GM19025 (cell line): ENCODE results near the gene IL18RAP.

ENCODE experiments used
- ATAC-seq: cut with Tn5 transposase; IDR thresholded peaks from one replicate; pipeline ENCODE4 v1.9.1; 2021; ENCODE audit warnings: mild to moderate bottlenecking, low read depth, moderate library complexity; ENCODE audit not compliant: unreplicated experiment

Gene IL18RAP

DNA sequence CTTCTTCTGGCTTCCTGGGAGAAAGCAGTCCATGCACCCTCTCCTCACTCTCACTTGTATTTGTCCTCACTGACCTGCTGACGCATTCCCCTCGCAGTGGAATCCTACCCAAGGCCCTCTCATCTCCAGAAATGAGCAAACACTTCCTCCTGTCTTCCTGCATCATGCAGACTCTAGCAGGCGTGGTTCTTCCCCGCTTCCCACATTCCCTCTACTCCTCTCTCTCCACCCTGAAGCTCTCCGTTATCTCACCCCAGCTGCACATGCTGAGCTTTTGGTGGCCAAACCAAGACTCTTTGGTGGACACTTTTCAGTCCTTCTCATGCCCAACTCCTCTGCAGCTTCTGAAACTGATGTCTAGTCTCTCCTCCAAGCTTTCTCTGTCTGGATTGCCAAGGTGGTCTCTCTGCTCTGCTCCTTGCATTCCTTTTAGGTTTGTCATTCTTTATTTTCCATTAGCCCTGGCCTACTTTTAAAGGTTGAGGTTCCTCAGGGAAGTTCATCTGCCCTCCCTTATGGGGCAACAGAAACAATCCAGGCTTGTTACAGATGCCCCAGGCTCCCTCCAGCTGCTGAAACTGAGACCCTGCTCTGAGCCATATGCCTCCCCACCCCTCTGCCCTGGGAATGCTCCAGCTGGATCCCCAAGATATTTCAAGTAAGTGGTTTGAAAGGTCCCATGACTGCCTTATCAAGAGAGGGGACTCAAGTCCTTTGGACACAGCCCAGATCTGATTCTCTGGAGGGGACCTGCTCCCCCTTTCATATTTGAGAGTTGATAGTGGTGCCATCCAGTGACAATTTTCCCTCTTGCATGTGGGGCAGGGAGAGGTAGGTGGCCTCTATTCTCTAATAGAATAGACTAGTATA, 835 bp upstream of the IL18RAP start:
- no peak for ATAC-seq

DNA sequence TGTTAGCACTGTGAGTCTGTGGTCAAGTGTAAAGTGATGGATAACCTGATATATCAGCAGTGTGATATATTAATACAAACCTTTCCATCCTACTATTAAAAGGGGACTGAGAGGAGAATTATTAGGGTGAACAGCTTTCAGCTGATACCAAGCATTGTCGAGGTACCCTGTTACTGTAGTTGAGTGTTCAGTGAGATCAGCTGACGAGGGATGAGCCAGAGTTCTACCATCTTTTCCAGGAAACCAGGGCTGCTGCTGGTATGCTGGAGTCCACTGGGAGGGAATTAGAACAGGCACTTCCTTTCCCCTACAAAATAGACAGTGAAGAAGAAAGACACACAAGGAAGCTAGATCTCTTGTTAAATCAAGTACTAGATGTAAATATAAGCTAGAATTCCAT, 408 bp downstream of the IL18RAP start:
- no peak for ATAC-seq

DNA sequence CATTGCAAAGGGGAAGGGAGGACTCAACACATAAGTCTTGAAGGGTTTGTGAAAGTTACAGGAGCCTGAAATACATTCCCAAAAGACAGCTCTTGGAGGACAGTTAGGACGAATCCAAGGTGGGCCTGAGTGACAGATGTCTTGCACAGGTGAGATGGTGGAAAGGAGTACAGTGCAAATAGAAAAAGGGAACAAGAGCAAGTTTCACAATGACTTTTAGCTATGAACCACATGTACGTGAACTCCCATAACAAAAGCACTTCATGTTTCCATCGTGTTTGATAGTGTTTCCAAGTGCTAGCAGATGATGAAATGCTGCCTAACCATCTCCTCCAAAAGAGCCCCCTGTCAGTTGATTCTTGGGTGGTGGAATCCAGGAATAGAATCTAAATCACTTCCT, 1.8 kb downstream of the IL18RAP start:
- ATAC-seq = no peak

DNA sequence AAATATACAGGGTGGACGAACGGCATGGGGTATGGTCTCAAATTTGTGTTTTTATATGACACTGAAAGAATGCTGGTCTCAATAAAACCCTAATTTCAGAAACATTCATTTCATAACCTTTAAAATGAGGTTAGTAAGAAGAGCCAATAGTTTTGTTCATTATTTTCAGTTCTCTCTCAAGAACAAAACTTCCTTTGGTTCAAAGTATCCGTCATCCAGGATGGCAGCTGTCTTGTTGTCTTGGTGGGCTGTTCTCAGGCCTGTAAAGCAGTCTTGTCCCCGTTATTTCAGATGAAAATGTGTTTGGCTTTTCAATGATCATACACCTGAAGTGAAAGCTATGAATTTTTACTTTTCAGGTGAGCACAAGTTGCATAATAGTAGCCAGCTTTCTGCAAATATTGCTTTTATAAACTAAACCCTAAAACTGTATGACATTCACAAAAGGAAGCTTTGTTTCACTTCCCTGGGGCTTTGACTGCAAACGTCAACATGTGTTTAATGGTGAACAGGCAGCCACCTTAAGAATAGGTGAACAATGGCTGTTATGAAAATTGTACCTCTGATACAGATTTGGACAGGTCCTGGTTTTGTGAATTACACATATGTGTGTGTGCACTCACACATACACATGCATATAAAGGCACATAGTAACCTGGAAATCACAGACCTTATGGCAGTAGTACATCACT, 2.6 kb downstream of the IL18RAP start:
- ATAC-seq = no peak

DNA sequence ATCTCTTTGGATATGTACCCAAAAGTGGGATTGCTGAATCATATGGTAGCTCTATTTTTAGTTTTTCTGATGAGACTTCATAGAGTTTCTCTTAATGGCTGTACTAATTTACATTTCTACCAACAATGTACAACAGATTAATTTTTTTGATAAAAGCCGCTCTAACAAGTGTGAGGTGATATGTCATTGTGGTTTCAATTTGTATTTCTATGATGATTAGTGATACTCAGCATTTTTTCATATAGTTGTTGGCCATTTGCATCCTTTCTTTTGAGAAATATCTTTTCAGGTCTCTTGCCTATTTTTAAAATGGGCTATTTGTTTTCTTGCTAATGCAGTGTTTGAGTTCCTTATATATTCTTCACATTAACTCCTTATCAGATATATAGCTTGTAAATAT, 4.3 kb downstream of the IL18RAP start:
- no peak for ATAC-seq

DNA sequence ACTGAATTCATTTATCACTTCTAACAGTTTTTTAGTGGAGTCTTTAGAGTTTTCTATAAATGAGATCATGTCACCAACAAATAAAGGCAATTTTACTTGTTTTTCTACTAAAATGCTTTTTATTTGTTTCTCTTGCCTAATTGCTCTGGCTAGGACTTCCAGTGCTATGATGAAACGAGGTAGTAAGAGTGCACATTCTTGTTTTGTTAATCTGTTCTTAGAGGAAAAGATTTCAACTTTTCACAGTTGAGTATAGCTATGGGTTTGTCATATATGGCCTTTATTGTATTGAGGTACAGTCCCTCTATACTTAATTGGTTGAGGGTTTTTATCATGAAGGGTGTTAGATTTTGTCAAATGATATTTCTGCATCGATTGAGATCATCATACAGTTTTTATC, 5.6 kb downstream of the IL18RAP start:
- no peak for ATAC-seq

DNA sequence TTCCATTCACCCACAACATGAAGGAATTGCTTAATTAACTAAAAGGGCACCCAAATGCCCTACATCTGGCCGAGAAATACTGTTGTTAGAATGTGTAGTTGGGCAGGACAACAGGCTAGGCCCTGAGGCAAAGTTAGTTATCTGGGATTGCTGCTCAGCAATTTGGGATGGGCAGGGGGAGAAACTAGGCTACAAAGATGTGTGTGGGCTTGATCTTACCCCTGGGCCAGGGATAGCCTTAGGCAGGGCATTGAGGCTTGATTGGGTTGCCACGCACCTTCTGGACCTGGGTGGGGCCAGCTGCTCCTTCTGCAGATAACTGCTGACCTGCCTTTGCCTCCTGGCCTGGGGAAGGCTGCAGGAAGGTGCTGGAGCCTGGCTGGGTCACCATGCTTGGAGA, 9.4 kb downstream of the IL18RAP start:
- ATAC-seq = no peak

DNA sequence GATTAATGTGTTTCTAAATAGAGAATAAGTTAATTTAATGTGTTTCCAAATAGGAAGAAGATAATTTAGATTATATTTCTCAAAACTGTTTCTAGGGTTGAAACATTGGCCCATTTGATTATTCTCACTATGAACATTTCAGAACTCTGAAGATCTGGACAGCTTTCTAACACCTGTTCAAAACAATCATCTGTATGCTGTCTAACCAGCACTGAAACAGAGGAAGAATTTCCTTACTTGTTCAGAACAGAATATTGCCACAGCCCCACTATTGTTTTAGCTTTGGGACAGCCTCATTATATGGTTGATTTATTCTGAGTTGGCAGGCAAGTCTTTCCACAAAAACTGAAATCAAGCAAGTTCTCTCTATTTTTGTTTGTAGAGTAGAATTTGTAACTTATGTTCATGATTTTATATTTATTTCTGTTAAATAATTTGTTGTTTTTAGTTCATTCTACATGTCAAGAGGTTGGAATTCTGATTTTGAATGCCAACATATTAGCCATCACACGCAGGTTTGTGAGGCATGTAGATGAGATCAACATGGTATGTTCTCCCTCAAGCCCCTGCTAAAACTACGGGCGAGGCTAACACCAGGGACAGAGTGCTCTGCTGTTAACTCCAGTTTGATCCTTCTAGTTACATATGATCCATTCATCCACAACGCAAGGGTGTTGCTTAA, 11.2 kb downstream of the IL18RAP start:
- ATAC-seq = no peak

DNA sequence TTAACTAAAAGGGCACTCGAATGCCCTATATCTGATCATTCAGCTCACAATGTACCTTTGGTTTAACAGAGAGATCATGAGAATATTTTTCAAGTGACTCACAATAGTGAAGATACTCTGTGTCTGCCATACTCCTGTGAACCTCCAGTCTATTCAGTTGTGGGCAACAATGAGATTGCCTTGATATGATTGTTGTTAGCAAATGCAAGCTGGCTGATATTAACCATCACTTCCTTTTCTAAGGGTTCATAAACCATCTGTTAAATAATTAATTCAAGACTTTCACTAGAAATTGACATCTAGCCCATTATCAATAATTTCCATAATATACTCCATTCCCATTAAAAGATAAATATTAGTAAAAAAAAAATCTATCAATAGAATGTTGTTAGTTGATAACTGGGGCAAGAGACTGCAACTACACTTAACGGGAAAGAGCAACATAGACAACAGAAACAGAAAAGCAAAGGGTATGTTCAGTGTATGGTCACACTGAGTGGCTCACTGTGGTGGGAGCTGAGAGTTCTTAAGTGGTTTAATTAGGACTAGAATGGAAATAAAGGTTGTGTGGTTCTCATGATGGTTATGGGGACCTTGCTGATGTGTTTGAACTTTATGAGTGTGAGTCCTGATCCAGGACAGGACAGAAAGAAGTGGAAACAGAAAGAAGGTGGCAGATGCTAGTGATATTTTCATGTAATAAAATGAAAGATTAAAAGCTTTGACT, 11.9 kb downstream of the IL18RAP start:
- ATAC-seq = no peak

DNA sequence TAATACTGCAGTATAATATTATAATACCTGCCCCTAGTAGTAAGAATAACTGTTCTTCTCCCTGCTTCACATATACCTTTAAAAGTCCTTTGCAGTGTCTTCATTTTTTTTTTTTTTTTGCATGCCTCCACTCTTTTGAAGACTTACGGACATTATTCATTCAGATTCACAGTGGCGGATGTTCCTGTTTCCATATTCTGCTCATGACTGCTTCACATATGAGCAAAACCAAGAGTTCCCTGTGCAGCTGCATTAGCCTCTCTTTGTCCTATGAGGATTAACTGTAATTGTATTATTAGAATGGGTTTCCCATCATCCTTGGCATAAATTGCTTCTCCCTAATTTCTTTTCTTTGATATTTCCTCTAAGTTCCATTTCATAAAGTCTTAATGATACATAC, 12.8 kb downstream of the IL18RAP start:
- ATAC-seq = no peak

DNA sequence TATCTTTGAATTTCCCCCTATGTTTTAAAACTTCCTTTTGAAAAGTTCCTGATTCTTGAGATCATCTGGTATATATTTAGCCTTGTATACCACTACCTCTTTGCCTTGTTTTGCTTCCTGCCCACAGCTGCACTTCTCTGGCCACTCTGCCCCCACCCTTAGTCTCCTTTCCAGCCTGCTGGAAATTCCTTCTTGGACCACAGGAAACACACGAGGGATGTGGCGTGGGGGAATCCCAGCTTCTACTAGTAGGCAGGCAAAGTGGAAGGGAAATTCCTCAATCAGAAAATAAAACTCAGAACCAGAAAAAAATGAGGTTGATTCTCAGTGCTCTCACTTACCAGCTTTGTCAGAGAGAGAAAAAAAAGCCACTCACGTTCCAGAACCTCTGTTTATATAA, 13.4 kb downstream of the IL18RAP start:
- ATAC-seq = no peak

DNA sequence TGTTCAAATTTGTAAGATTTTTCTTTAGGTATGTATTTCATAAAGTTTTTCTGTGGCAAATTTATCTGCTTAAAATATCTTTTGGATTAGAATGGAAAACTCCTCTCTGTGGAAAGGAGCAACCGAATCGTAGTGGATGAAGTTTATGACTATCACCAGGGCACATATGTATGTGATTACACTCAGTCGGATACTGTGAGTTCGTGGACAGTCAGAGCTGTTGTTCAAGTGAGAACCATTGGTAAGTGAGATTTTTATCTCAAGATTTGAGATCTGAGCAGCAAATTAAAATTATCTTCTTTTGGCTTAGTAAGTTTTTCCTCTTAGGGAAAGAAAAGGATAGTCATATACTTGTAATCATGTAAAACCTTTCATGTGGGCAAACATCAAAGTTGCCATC, 14.2 kb downstream of the IL18RAP start:
- no peak for ATAC-seq

DNA sequence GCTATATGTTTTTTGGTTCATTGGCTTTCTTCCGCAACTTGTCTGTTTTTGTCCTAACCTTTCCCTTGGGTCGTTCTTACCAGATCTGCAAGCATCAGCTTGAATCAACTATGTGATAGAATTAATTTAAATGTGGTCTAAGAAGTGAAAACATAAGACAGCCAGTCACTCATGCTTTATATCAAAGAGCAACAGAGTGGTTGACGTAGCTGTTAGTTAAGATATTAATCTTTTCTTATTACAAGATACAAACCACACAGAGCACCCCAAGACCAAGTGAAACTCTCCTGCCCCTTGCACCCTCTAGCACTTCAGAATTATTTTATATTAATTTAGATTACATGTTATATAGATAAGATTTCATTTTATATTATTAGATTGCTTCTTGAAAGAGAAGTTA, 15.2 kb downstream of the IL18RAP start:
- ATAC-seq = no peak

DNA sequence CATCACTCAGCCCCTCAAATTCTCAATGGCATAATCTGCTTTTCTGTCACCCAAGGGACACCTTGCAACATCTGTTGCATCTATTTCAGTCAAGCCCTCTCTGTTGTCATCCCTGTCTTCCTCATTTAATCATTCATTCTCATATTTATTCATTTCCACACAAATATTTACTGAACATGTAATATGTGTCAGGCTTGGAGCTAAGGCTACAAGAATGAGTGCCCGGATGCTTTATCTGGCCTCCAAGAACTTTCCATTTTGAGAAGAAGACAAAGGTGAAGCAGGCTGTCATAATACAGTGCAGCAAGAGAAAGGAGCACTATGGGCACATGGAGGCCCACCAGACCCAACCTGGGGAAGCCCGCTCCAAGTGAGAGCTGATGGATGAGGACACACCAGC, 15.6 kb downstream of the IL18RAP start:
- ATAC-seq = no peak

DNA sequence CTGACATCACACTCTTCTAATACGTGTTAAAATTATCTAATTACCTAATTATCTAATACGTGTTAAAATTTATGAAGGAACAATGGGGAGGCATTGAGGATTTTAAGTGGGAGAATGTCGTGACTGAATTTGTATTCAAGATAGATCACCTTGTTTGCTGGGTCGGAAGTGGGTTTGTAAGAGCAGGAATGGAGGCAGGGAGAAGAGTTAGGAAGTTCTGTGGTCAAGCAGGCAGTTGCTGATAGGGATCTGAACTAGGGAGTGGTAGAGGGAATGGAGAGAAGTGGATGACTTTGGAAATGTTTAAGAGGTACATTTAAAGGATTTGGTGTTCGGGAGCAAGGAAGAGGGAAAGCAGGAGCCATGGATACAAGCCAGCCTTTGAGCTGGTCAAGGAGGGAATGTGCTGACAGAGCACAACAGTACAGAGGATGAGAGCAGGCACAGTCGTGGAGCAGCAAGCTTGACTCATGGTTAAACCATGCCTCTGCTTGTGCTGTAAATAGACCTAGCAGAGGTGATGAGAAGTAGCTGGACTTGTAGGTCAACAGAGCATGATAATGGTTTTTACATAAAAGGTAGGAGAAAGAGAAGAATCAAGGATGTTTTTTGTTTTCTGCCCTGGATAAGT, 16.2 kb downstream of the IL18RAP start:
- ATAC-seq = no peak

DNA sequence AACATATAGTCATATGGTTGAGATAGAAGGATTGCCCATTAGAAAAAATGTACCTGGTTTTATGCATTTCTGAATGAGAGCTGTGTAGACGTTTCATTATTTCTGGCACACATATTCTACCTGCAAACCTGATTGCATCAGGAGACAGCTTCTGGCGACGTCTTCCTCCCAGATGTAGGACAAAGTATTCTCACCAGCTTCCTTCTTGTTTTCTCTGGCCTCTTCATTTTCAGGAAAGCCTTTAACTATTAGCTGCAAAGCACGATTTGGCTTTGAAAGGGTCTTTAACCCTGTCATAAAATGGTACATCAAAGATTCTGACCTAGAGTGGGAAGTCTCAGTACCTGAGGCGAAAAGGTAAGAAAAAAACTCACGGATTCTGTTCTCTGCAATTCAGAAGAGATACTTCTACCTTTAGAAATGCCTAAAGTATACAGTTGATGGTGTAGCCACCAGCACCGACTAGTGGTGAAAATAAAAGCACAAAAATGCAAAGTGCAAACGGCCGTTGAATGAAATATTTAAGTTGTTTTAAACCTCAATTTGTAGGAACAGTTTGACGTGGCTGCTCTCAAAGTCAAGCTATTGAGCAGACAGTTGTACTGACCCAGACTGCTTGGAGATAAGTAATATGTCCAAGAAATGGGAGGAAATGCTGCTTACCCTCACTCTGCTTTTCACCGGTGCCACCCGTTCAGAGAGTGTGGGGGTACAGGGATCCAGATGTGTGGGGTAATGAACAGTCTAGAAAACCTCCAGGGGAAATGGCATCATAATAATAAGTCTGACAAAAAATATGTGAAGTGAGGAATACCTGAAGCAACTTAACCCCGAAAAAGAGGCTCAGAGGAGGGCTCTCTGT, 20.2 kb downstream of the IL18RAP start:
- ATAC-seq = no peak

DNA sequence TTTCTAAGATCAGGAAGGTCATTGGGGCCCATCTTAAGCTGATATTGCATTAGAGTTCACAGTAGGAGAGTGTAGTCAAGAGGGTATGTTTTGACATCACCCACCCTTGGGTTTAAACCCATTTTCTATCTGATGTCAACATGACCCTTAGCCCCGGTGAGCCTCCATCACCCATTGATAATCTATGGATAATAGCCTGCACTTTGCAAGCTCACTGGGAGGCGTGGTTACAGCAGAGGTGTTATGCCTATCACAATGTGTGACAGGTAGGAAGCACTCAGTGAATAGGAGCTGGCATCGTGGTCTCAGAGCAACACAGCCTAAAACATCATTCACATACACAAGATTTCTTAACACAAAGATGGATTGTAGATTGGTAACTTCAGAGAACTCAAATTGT, 21.3 kb downstream of the IL18RAP start:
- no peak for ATAC-seq

DNA sequence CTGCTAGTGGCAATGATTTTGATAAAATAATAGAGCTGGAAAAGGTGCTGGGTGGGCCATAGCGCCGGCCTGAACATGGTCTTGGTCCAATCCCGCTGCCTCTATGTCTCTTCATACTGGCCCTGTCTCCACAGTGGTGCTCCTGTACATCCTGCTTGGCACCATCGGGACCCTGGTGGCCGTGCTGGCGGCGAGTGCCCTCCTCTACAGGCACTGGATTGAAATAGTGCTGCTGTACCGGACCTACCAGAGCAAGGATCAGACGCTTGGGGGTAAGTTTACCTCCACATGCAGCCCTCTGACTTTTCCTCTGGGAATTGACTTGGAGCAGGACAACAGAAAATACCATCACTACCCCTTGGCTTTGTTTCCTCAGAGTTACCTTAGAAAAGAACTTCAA, 24.0 kb downstream of the IL18RAP start:
- no peak for ATAC-seq

DNA sequence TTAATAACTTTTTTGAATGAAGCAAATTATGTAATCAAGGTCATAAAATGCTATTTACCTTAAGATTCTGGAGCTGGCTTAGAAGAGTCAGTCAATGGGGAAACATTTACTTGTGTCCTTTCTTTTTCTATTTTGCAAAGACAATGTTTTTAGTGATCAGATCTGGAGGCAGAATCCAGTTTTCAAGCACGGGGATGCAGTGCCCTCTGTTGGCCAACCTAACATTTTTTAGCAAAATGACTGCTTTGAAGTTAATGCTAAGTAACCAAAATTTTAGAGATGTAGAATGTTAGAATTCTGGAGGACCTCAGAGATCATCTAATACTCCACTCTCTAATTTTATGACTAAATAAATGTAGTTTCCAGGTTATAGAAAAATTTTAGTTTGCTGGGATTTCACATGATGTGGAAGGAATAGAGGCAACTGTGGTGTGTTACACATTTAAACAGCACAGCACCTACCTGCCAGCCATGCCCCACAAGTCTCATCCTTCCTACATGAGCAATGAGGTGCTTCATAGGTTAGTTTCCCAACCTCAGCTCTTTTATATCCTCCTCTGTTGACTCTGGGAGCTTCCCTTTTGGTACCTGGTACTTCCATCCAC, 26.5 kb downstream of the IL18RAP start:
- ATAC-seq = no peak
